HL-60 (cell line): ENCODE results near the gene TMEM231.

ENCODE experiments used
- GABPA ChIP-seq: IDR thresholded peaks from 2 replicates; pipeline ENCODE4 v1.6.1; 2012; ENCODE audit warnings: low read depth
- POLR2AphosphoS5 ChIP-seq: IDR thresholded peaks from 2 replicates; pipeline ENCODE4 v1.6.1; 2012; ENCODE audit warnings: low read depth
- TF ChIP-seq, protein P1 (sequence below): IDR thresholded peaks from one replicate; pipeline ENCODE4 v1.5.1; 2011; ENCODE audit warnings: low read length, control low read depth, inconsistent platforms; ENCODE audit not compliant: insufficient read depth
- TF ChIP-seq, protein P2 (sequence below): IDR thresholded peaks from 2 replicates; pipeline ENCODE4 v1.6.1; 2012; ENCODE audit warnings: low read depth; ENCODE audit not compliant: insufficient replicate concordance

DNA sequence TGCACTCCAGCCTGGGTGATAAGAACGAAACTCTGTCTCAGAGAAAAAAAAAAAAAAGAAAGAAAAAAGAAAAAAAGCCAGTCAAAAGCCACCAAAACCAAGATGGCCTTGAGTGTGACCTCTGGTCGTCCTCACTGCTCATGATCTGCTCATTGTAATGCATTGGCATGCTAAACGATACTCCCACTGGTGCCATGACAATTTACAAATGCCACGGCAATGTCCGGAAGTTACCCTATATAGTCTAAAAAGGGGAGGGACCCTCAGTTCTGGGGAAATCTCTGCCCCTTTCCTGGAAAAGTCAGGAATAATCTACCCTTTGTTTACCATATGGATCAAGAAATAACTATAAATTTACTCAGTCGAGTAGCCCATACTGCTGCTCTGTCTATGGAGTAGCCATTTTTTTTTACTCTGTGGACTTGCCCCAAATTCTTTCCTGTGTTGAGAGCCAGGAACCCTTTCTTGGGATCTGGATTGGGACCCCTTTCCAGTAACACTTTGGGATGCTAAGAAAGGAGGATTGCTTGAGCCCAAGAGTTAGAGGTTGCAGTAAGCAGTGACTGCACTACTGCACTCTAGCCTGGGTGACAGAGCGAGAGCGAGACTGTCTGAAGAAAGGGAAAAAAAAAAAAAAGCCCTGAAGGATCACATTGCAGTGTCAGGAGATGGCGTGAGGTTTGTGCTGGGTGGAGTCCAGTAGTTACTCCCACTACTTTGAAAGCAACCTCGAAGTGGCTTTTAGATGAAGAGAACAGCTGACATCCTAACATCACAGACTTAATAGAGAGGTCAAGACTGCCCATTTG lies 3.7 kb upstream of the TMEM231 start:
- TF ChIP-seq, protein P1, sequence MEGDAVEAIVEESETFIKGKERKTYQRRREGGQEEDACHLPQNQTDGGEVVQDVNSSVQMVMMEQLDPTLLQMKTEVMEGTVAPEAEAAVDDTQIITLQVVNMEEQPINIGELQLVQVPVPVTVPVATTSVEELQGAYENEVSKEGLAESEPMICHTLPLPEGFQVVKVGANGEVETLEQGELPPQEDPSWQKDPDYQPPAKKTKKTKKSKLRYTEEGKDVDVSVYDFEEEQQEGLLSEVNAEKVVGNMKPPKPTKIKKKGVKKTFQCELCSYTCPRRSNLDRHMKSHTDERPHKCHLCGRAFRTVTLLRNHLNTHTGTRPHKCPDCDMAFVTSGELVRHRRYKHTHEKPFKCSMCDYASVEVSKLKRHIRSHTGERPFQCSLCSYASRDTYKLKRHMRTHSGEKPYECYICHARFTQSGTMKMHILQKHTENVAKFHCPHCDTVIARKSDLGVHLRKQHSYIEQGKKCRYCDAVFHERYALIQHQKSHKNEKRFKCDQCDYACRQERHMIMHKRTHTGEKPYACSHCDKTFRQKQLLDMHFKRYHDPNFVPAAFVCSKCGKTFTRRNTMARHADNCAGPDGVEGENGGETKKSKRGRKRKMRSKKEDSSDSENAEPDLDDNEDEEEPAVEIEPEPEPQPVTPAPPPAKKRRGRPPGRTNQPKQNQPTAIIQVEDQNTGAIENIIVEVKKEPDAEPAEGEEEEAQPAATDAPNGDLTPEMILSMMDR = no peak
- TF ChIP-seq GABPA (no peak), POLR2AphosphoS5 (no peak)
- TF ChIP-seq, protein P2, sequence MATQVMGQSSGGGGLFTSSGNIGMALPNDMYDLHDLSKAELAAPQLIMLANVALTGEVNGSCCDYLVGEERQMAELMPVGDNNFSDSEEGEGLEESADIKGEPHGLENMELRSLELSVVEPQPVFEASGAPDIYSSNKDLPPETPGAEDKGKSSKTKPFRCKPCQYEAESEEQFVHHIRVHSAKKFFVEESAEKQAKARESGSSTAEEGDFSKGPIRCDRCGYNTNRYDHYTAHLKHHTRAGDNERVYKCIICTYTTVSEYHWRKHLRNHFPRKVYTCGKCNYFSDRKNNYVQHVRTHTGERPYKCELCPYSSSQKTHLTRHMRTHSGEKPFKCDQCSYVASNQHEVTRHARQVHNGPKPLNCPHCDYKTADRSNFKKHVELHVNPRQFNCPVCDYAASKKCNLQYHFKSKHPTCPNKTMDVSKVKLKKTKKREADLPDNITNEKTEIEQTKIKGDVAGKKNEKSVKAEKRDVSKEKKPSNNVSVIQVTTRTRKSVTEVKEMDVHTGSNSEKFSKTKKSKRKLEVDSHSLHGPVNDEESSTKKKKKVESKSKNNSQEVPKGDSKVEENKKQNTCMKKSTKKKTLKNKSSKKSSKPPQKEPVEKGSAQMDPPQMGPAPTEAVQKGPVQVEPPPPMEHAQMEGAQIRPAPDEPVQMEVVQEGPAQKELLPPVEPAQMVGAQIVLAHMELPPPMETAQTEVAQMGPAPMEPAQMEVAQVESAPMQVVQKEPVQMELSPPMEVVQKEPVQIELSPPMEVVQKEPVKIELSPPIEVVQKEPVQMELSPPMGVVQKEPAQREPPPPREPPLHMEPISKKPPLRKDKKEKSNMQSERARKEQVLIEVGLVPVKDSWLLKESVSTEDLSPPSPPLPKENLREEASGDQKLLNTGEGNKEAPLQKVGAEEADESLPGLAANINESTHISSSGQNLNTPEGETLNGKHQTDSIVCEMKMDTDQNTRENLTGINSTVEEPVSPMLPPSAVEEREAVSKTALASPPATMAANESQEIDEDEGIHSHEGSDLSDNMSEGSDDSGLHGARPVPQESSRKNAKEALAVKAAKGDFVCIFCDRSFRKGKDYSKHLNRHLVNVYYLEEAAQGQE = no peak
